Thyroid gland (tissue), 4 donors: ENCODE measurements around the gene SLC7A10.

ENCODE experiments used
- CTCF ChIP-seq, 6 experiments: fragments of 200-600 bp in 3 of 6; fragments of 450-650 bp in 3 of 6; sonication (generic) in 3 of 6; IDR thresholded peaks; one replicate each; pipeline ENCODE4 v1.5.1; 2016 to 2019; ENCODE audit warnings: antibody characterized with exemption in 6 of 6, mild to moderate bottlenecking in 2 of 6, inconsistent platforms in 1 of 6, moderate library complexity in 1 of 6
- POLR2A ChIP-seq, 2 donors: fragments of 450-650 bp; IDR thresholded peaks; one replicate each; pipeline ENCODE4 v1.6.1; 2017; ENCODE audit warnings: antibody characterized with exemption in 2 of 2, mild to moderate bottlenecking in 2 of 2, moderate library complexity in 1 of 2

GRCh38 chr19:33235269-33235995, 9.8 kb upstream of the SLC7A10 start:
- peak; percentile 62 to 95 (median 81) for TF ChIP-seq CTCF (IDR thresholded peaks at IDR 0.05)
- no peak for TF ChIP-seq POLR2A (IDR thresholded peaks at IDR 0.05)
